Liver (tissue), 9 donors: ENCODE data around the gene CBFA2T2. TPM values are rescaled to one million over a fixed set of nuclear protein-coding genes. Genes with fewer than 3 reads are reported as not detected.

Experiments
- DNase-seq: peaks from one replicate; pipeline ENCODE4 v3.0.0-alpha.2; 2017; ENCODE audit warnings: low spot score
- H3K27ac ChIP-seq, 2 donors: one replicate each; pipeline ENCODE4 v1.7.0; 2013; ENCODE audit warnings: inconsistent platforms in 2 of 2, low read length in 2 of 2, control low read depth in 1 of 2, low read depth in 1 of 2, mild to moderate bottlenecking in 1 of 2
- H3K27me3 ChIP-seq, 4 donors: one replicate each; pipeline versions ENCODE4 v1.6.1 to v1.7.0; 2013; ENCODE audit warnings: low read length in 3 of 4, inconsistent platforms in 1 of 4, mild to moderate bottlenecking in 1 of 4, moderate library complexity in 1 of 4; ENCODE audit not compliant: control insufficient read depth in 4 of 4, insufficient read depth in 4 of 4
- H3K36me3 ChIP-seq, 4 donors: one replicate each; pipeline versions ENCODE4 v1.6.1 to v1.7.0; 2013; ENCODE audit warnings: low read length in 3 of 4, mild to moderate bottlenecking in 3 of 4, low read depth in 1 of 4, moderate library complexity in 1 of 4; ENCODE audit not compliant: control insufficient read depth in 4 of 4, insufficient read depth in 3 of 4
- H3K4me1 ChIP-seq, 4 donors: one replicate each; pipeline versions ENCODE4 v1.6.1 to v1.7.0; 2013; ENCODE audit warnings: low read length in 3 of 4, mild to moderate bottlenecking in 3 of 4, moderate library complexity in 1 of 4; ENCODE audit not compliant: control insufficient read depth in 4 of 4, insufficient read depth in 4 of 4
- H3K4me3 ChIP-seq, 3 donors: one replicate each; pipeline versions ENCODE4 v1.6.1 to v1.7.0; 2013; ENCODE audit warnings: low read length in 3 of 3, control low read depth in 1 of 3, low read depth in 1 of 3, mild to moderate bottlenecking in 1 of 3
- H3K9ac ChIP-seq, 2 donors: one replicate each; pipeline ENCODE4 v1.7.0; 2013; ENCODE audit warnings: low read length in 2 of 2, mild to moderate bottlenecking in 2 of 2, moderate library complexity in 2 of 2, control low read depth in 1 of 2, low read depth in 1 of 2
- H3K9me3 ChIP-seq, 4 donors: one replicate each; pipeline versions ENCODE4 v1.6.1 to v1.7.0; 2013; ENCODE audit warnings: low read length in 3 of 4; ENCODE audit not compliant: control insufficient read depth in 4 of 4
- FOXA1 ChIP-seq: IDR thresholded peaks from 2 replicates; pipeline ENCODE4 v1.6.1; 2016; ENCODE audit warnings: antibody characterized with exemption
- FOXA2 ChIP-seq: IDR thresholded peaks from 2 replicates; pipeline ENCODE4 v1.6.1; 2016; ENCODE audit warnings: antibody characterized with exemption
- HNF4A ChIP-seq, 2 donors: conservative IDR thresholded peaks; 2 replicates each; pipeline ENCODE4 v1.6.1; 2016; ENCODE audit warnings: antibody characterized with exemption in 2 of 2, mild to moderate bottlenecking in 2 of 2
- HNF4G ChIP-seq: IDR thresholded peaks from 2 replicates; pipeline ENCODE4 v1.6.1; 2016; ENCODE audit warnings: antibody characterized with exemption
- NR2F2 ChIP-seq: IDR thresholded peaks from 2 replicates; pipeline ENCODE4 v1.6.1; 2016; ENCODE audit warnings: antibody characterized with exemption
- RXRA ChIP-seq, 2 donors: IDR thresholded peaks; 2 replicates each; pipeline ENCODE4 v1.6.1; 2017 to 2018; ENCODE audit warnings: antibody characterized with exemption in 2 of 2, mild to moderate bottlenecking in 1 of 2
- TAF1 ChIP-seq: conservative IDR thresholded peaks from 2 replicates; pipeline ENCODE4 v1.6.1; 2016; ENCODE audit warnings: antibody characterized with exemption, mild to moderate bottlenecking
- YY1 ChIP-seq: IDR thresholded peaks from 2 replicates; pipeline ENCODE4 v1.6.1; 2016; ENCODE audit warnings: antibody characterized with exemption, mild to moderate bottlenecking
- WGBS: extraction: QIAGEN DNeasy Blood & Tissue Kit; methylation state at CpG from one replicate; pipeline ENCODE4 v1.1.7; 2013; 5-methylcytosine and 5-hydroxymethylcytosine counted together
- polyA plus RNA-seq, 2 donors: library from polyadenylated mRNA; stranded (reverse) in 1 of 2; unstranded in 1 of 2; fragments of 200-250 nt in 1 of 2; fragments of >200 nt in 1 of 2; fragmentation: Nextera tagmentation in 1 of 2; extraction: Ambion mirVana in 1 of 2; gene quantifications; one replicate each; pipeline versions ENCODE4 v1.2.1 to v1.2.3, GENCODE V29; 2013 to 2015
- total RNA-seq, 2 donors: library from RNA; depleted of rRNA; stranded (reverse); fragments of >200 nt; gene quantifications; one replicate each; pipeline ENCODE4 v1.2.3, GENCODE V29; 2014
- TF ChIP-seq, protein P1 (sequence below): IDR thresholded peaks from 2 replicates; pipeline ENCODE4 v1.6.1; 2016; ENCODE audit warnings: antibody characterized with exemption, mild to moderate bottlenecking
- TF ChIP-seq, protein P2 (sequence below): IDR thresholded peaks from 2 replicates; pipeline ENCODE4 v1.6.1; 2016; ENCODE audit warnings: antibody characterized with exemption
- TF ChIP-seq, protein P3 (sequence below): fragments of 150-350 bp; IDR thresholded peaks from 2 replicates; pipeline ENCODE4 v1.5.1; 2017; ENCODE audit warnings: improper control_type of control experiment, low read depth, low read length; ENCODE audit not compliant: missing input control
- donor health status: healthy.
- donor health status: healthy.
- donor health status: healthy.
- donor health status: healthy.
- donor health status: healthy.

The CBFA2T2 gene
- total and polyA plus RNA-seq, 4 donors, result 2.0 to 5.5 (median 5.3) TPM

DNA sequence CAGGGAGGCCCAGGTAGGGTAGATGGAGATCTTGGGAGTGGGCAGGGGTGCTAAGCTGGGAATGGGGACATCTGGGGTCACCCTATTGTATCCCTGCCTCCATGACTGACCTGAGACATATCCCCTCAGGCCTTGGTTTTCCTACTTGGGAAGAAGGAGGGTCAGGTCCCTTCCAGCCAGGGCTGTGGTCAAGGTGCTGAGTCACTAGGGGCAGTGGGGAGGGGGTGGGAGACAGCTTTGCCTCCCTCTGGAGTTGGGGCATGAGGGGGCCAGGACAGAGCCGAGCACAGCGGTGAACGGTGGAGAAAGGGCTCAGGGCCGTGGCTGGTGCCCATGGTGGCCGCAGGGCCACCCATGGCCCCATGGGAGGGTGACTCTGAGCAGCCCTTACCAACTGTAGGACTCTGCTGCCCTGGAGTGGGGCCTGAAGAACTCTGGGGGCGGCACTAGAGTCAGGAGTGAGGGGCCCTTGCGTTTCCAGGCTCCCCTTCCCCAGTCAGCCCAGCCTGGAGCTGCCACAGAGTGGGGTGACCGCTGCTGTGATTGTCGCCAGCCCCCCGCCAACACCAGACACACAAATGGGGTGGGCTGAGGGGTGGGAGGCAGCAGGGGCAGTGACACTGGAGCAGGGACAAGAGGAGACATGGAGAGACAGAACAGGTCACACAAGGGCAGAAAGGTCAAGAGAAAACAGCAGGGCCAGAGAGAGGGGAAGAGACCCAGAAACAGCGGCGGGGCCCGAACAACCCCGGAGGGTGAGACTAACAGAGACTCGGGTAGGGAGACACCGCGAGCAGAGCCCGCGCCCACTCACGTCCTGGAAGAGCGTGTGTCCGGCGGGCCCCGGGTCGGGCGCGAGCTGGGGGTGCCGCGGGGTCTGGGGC lies 183.8 kb downstream of the CBFA2T2 start:
- Histone ChIP-seq H3K4me3 (peak overlapping the region; percentile 45 to 82 (median 71)), H3K4me1 (peaks cover 7 to 23% (median 14%) of the 10 kb centered on the region in 4 donors), H3K9me3 (no peaks in the 10 kb centered on the region), H3K36me3 (peaks cover 0 to 4% (median 0%) of the 10 kb centered on the region in 4 donors), H3K9ac (peak overlapping the region; percentile 29 to 61), H3K27me3 (no peaks in the 10 kb centered on the region), H3K27ac (peak overlapping the region in 1 of 2 donors; percentile 36)
- DNase-seq, result no peak
- TF ChIP-seq FOXA1 (no peak), FOXA2 (no peak), TAF1 (no peak), RXRA (IDR thresholded peaks at IDR 0.05) (peak in 1 of 2 donors; percentile 9), HNF4G (no peak)
- TF ChIP-seq, protein P1, sequence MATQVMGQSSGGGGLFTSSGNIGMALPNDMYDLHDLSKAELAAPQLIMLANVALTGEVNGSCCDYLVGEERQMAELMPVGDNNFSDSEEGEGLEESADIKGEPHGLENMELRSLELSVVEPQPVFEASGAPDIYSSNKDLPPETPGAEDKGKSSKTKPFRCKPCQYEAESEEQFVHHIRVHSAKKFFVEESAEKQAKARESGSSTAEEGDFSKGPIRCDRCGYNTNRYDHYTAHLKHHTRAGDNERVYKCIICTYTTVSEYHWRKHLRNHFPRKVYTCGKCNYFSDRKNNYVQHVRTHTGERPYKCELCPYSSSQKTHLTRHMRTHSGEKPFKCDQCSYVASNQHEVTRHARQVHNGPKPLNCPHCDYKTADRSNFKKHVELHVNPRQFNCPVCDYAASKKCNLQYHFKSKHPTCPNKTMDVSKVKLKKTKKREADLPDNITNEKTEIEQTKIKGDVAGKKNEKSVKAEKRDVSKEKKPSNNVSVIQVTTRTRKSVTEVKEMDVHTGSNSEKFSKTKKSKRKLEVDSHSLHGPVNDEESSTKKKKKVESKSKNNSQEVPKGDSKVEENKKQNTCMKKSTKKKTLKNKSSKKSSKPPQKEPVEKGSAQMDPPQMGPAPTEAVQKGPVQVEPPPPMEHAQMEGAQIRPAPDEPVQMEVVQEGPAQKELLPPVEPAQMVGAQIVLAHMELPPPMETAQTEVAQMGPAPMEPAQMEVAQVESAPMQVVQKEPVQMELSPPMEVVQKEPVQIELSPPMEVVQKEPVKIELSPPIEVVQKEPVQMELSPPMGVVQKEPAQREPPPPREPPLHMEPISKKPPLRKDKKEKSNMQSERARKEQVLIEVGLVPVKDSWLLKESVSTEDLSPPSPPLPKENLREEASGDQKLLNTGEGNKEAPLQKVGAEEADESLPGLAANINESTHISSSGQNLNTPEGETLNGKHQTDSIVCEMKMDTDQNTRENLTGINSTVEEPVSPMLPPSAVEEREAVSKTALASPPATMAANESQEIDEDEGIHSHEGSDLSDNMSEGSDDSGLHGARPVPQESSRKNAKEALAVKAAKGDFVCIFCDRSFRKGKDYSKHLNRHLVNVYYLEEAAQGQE, result no peak
- TF ChIP-seq, protein P2, sequence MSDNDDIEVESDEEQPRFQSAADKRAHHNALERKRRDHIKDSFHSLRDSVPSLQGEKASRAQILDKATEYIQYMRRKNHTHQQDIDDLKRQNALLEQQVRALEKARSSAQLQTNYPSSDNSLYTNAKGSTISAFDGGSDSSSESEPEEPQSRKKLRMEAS, result no peak
- WGBS, result 15% methylated on average over 29 of the region's 29 CpGs

DNA sequence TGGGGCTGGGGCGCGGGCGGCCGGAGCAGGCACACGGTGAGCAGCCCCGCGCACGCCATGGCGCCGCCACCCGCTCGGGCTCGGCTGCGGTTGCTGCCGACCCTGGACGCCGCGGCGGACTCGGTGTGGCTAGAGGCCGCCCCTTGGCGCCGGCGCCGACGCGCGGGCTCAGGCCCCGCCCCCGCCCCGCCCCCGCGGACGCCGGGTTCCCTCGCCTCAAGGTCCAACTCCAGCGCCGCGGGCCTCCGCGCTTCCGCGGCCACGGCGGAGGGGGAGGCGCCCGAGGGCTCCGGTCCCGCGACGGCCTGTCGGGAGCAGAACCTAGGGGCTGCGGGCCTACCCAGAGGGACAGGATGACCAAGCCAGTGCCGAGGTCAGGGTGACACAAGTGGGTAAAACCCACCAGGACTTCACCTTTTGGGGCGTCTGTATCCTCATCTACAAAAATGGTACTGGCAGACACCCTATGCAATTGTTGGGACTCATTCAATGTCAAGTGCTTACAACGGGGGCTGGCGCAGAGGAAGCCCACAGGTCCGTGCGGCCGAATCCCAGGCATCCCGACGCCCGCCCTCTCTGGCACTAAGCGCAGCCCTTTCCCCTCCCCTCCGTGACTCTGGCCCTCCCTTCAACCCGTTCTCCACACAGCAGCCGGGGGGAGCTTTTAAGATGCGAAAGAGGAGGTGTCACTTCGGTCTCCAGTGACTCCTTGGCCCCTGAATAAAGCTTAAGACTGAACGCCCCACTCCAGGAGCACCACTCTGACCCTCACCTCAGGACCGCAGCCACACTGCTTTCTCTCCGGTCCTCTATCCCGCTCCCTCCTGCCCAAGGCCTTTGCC lies 184.6 kb downstream of the CBFA2T2 start, which contains the start of gene NECAB3:
TSS of gene NECAB3 (minus strand) at position 135 of the 842 bp plus-strand sequence. CDS start at position 59, 76 bp downstream.
- Histone ChIP-seq H3K4me1 (peaks cover 7 to 23% (median 14%) of the 10 kb centered on the region in 4 donors), H3K27me3 (no peaks in the 10 kb centered on the region), H3K27ac (peak within 1 kb of the TSS in 1 of 2 donors; percentile 38), H3K4me3 (peak within 1 kb of the TSS; percentile 65 to 82 (median 71)), H3K9me3 (no peaks in the 10 kb centered on the region), H3K36me3 (no peaks in the 10 kb centered on the region), H3K9ac (peak within 1 kb of the TSS; percentile 61 to 66)
- TF ChIP-seq, protein P3, sequence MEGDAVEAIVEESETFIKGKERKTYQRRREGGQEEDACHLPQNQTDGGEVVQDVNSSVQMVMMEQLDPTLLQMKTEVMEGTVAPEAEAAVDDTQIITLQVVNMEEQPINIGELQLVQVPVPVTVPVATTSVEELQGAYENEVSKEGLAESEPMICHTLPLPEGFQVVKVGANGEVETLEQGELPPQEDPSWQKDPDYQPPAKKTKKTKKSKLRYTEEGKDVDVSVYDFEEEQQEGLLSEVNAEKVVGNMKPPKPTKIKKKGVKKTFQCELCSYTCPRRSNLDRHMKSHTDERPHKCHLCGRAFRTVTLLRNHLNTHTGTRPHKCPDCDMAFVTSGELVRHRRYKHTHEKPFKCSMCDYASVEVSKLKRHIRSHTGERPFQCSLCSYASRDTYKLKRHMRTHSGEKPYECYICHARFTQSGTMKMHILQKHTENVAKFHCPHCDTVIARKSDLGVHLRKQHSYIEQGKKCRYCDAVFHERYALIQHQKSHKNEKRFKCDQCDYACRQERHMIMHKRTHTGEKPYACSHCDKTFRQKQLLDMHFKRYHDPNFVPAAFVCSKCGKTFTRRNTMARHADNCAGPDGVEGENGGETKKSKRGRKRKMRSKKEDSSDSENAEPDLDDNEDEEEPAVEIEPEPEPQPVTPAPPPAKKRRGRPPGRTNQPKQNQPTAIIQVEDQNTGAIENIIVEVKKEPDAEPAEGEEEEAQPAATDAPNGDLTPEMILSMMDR, result no peak
- TF ChIP-seq HNF4A (conservative IDR thresholded peaks at IDR 0.05) (peak in 1 of 2 donors; percentile 4), YY1 (no peak), FOXA1 (no peak), NR2F2 (peak; percentile 16)
- peak; percentile 89 for DNase-seq
- WGBS, result 8% methylated on average over 73 of the region's 73 CpGs
